ENCODE results near the gene SHC3.

DNA sequence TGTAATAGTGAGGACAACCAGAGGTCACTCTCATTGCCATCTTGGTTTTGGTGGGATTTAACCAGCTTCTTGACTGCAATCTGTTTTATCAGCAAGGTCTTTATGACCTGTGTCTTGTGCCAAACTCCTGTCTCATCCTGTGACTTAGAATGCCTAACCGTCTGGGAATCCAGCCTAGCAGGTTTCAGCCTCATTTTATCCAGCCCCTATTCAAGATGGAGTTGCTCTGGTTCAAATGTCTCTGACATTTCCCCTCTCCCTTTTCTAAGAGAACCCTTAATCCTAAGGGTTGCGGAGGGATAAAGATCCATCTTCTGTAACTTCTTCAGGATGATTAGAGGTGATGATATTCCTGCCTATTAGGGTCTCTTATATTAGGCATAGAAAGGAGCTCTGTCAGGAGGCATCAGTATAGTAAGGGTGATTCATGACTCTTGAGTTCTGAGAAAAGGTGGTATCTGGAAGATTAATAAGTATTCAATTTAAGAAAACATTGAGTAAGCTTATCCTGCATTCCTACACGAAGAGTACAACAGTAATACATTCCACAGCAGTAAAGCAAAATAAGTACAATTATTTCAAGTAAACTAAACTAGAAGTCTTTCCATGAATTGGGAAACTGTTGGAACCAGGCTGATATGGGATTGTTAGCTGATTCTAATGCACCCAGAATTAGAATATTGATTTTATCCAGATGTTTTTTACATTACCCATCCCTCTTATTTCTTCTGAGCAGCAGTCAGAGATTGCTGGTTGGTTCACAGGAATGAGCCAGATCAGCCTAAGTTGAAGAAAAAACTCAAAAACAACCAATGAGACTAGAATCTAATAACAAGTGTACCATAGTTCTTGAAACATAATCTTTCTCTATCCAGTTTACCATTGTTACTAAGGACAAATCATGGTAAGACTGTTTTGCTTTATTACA lies 39.9 kb downstream of the SHC3 start:
- TF ChIP-seq YY1 (IDR thresholded peaks at IDR 0.05; ENCODE audit: extremely low read depth, insufficient replicate concordance, low read depth, low read length) (peak; percentile 17), EGR1 (IDR thresholded peaks at IDR 0.05; ENCODE audit: low read depth) (no peak), SIN3A (IDR thresholded peaks at IDR 0.05; ENCODE audit: low read depth) (no peak; the same call in 1 of the 2 replicates), POLR2A (IDR thresholded peaks at IDR 0.05; ENCODE audit: borderline replicate concordance, extremely low read depth, insufficient read depth, insufficient read length) (no peak), CEBPB (IDR thresholded peaks at IDR 0.05; ENCODE audit: low read depth) (no peak; the same call in 1 of the 2 replicates), EZH2 (IDR thresholded peaks at IDR 0.05) (no peak), RAD21 (IDR thresholded peaks at IDR 0.05; ENCODE audit: low read depth) (no peak)
- TF ChIP-seq, protein P1, sequence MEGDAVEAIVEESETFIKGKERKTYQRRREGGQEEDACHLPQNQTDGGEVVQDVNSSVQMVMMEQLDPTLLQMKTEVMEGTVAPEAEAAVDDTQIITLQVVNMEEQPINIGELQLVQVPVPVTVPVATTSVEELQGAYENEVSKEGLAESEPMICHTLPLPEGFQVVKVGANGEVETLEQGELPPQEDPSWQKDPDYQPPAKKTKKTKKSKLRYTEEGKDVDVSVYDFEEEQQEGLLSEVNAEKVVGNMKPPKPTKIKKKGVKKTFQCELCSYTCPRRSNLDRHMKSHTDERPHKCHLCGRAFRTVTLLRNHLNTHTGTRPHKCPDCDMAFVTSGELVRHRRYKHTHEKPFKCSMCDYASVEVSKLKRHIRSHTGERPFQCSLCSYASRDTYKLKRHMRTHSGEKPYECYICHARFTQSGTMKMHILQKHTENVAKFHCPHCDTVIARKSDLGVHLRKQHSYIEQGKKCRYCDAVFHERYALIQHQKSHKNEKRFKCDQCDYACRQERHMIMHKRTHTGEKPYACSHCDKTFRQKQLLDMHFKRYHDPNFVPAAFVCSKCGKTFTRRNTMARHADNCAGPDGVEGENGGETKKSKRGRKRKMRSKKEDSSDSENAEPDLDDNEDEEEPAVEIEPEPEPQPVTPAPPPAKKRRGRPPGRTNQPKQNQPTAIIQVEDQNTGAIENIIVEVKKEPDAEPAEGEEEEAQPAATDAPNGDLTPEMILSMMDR (IDR thresholded peaks at IDR 0.05 in 2 of 3, conservative IDR thresholded peaks at IDR 0.05 in 1 of 3; ENCODE audit: borderline replicate concordance in 1 of 3, insufficient read depth in 1 of 3, low read depth in 2 of 3, low read length in 2 of 3) = no peak
- TF ChIP-seq, protein P2, sequence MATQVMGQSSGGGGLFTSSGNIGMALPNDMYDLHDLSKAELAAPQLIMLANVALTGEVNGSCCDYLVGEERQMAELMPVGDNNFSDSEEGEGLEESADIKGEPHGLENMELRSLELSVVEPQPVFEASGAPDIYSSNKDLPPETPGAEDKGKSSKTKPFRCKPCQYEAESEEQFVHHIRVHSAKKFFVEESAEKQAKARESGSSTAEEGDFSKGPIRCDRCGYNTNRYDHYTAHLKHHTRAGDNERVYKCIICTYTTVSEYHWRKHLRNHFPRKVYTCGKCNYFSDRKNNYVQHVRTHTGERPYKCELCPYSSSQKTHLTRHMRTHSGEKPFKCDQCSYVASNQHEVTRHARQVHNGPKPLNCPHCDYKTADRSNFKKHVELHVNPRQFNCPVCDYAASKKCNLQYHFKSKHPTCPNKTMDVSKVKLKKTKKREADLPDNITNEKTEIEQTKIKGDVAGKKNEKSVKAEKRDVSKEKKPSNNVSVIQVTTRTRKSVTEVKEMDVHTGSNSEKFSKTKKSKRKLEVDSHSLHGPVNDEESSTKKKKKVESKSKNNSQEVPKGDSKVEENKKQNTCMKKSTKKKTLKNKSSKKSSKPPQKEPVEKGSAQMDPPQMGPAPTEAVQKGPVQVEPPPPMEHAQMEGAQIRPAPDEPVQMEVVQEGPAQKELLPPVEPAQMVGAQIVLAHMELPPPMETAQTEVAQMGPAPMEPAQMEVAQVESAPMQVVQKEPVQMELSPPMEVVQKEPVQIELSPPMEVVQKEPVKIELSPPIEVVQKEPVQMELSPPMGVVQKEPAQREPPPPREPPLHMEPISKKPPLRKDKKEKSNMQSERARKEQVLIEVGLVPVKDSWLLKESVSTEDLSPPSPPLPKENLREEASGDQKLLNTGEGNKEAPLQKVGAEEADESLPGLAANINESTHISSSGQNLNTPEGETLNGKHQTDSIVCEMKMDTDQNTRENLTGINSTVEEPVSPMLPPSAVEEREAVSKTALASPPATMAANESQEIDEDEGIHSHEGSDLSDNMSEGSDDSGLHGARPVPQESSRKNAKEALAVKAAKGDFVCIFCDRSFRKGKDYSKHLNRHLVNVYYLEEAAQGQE (IDR thresholded peaks at IDR 0.05; ENCODE audit: low read depth) = no peak
- TF ChIP-seq, protein P3, sequence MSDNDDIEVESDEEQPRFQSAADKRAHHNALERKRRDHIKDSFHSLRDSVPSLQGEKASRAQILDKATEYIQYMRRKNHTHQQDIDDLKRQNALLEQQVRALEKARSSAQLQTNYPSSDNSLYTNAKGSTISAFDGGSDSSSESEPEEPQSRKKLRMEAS (IDR thresholded peaks at IDR 0.05) = no peak

All from HCT116 (cell line).